Smooth muscle cell of the brain vasculature (primary cell): ENCODE results near the gene THSD4.

Experiments
- DNase-seq: peaks from one replicate; pipeline ENCODE4 v3.0.0-alpha.2; 2012; ENCODE audit warnings: low read depth, low spot score

The THSD4 gene

GRCh38 chr15:71575474-71576045, 460.3 kb downstream of the THSD4 start:
- no peak for DNase-seq

- no peak for DNase-seq
Observed at GRCh38 chr15:71577071-71577470, 461.8 kb downstream of the THSD4 start.

GRCh38 chr15:71581398-71581930, 466.2 kb downstream of the THSD4 start:
- no peak for DNase-seq

DNA sequence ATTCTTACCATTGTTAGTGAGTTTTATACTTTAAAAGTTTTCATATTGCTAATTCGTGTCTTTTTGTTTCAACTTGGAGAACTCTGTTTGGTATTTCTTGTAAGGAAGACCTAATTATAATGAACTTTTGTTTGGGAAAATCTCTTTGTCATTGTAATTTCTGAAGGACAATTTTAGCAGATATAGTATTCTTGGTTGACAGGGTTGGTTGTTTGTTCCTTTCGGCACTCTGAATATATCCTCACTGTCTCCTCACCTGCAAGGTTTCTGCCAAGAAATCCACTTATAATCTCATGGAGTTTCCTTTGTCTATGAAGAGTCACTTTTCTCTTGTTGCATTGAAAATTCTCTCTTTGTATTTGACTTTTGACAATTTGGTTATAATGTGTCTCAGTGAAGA, 469.9 kb downstream of the THSD4 start:
- DNase-seq = no peak

GRCh38 chr15:71586463-71586862, 471.2 kb downstream of the THSD4 start:
- no peak for DNase-seq

- peak; percentile 66 for DNase-seq
Observed at GRCh38 chr15:71588746-71589145, 473.5 kb downstream of the THSD4 start.

DNA sequence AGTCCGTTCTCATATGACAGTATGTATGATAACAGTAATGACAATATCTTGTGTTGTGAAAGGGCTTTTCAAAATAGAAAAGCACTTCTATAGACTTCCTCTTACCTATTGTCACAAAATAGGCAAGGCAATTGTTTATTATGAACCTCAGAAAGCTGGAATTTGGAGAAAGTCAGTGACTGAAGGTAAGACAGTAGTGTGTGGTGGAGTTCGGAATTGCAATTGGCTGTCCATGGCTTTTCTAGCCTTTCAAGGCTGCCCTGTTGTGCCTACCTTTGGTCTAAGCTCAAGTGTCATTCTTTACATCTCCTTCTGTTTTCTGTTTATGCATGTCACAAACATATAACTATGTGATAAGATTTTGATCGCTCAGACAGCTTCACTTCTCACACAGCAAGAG, 475.8 kb downstream of the THSD4 start:
- DNase-seq = no peak

DNA sequence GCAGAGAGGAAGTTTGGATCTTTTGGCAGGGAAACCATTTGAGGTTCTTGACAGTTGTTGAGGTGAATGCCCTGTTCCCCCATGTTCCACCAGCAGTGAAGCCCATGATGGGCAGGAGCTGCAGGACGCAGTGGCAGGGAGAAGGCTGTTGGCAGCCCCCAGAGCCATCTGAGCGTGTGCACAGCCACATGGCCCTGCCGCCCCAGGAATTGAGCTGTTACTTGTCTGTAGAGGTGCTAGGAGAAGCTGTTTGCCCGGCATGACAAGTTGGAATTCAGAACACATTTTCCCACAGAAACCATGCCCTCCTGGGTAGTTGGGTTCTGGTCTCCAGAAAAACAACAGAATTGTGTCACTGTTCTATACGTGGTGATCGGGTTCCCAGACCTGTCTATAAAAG, 476.9 kb downstream of the THSD4 start:
- DNase-seq = no peak

DNA sequence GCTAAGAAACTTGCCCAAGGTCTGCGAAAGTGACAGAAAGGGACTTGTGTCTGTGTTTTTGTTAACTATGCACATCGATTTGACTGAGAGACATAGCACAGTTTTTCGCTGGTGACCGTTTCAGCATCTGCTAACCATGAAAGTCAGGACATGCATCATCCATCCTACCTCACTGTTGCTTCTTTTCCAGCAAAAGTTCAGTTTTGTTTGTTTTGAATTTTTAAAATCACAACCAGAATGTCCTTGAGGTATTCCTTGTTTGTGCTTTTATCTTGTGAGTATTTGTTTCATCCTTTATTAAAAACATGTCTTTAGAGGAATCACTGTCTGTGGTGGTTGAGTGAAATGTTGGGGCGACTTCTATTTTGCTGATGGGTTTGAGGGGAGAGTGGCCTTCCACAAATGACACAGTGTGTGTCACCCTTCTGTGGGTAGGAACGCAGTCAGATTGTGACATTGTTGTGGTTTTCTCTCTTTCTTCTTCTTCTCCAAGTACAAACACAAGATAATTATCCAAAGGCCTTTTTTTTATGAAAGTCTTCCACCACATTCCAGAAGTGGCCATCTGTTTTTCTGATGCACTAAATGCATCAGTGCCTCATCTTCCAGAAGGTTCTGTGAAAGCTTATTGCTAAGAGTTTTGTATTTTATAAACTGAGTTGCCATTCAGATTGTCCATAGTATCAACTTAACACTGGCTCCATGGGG, 480.7 kb downstream of the THSD4 start:
- DNase-seq = no peak

- no peak for DNase-seq
Observed at GRCh38 chr15:71596672-71597071, 481.4 kb downstream of the THSD4 start.

- DNase-seq = no peak
Observed at GRCh38 chr15:71597126-71597525, 481.9 kb downstream of the THSD4 start.

DNA sequence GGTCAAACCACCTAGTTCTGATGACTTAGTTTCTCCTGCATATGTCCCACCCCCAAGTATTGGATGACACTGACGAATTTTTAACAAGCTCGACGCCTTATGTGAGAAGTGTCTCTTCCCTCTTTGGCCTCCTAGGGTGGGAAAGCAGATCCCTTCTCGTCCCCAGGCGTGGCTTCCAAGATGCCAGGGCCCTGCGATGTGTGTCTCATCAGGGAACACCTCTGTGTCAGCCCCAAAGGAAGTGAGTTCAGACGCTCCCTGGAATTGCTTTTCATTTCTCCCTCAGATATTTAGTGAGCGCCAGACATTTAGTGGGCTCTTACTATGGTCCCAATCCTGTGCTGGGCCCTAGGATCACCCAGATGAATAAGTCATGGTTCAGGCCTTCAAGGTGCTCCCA, 482.4 kb downstream of the THSD4 start:
- DNase-seq = no peak

- DNase-seq = no peak
Observed at GRCh38 chr15:71598741-71599140, 483.5 kb downstream of the THSD4 start.

DNA sequence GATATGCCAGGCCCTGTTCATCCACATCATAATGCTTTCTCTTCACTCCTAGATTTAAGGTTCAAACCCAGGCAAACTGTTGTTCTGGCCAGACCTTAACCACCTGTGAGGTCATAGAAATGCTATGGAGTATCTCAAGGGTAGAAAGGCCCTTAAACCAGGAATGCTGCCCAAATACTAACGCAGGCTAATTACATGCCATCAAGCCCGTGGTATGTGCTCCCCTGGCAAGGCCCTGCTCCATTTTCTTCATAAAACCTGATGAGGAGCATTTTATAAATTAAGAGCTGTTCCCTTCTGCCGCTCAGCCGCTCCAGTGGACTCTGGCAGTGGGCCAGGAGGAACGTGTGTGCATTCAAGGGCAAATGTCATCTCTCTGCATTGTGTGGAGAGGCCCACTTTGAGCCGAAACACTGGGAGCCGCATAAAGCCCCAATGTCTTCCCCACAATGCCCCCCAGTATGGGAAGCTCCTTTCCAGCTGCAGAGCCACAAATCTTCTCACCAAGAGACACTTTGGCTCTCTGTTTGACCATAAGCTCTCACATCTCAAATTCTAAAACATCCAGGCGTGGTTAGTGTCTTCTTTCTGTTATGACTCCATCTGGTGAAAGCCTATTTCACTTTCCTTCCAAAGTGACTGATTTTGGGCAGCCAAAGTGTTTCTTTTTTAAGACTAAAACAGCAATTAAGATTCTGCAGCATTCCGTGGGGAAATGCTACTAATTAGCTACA, 484.3 kb downstream of the THSD4 start:
- no peak for DNase-seq

DNA sequence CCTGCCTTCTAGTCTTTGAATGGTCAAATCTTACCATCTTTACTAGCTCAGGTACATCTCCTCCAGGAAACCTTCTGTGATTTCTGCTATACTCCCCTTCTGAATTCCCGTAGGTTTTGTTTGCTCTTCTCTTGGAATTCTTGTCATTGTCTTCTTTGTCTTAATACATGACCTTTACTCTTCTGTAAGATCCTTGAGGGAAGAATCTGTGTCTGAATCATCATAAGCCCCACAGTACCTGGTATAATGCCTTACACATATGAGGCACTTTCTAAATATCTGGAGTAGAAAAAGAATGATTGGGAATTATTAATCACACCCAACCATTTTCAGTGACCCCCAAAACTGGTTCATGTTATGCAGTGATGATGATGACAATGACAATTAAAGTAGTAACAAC, 485.0 kb downstream of the THSD4 start:
- DNase-seq = no peak

DNA sequence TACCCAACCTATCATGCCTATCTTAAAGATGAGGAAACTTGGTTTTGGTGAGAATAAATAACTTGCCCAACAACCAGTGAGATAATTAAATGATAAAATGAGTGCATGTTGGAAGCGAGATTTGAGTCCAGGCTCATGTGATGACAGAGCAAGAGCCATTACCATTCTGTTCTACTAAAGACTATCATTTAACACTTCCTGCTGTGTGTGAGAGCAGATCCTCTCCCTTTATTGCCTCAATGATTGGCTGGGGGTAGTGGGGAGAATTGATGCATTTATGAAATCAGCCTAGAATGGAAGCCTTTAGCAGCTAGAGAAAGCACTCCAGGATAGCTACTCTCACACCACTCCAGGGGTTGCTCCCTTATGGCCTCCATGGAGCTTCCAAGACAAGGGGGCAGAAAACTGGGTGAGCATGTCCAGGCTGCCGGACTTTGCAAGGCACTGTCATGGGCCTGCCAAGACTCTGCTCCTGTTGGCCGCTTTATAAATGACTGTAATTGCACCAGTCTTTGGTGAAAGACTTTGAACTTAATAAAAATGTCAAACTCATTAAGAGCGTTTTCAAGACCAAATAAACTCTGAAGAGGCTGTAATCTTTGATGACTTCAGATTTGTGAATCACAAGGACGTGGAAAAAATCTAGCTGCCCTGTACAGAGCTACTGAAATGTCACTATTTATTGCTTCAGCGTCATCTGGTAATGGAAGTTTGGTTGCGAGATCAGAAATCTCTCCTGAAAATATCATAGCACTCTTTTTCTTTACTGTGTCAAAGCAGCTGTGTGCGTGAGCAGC, 486.0 kb downstream of the THSD4 start:
- DNase-seq = no peak

- no peak for DNase-seq
Observed at GRCh38 chr15:71603379-71603778, 488.1 kb downstream of the THSD4 start.

DNA sequence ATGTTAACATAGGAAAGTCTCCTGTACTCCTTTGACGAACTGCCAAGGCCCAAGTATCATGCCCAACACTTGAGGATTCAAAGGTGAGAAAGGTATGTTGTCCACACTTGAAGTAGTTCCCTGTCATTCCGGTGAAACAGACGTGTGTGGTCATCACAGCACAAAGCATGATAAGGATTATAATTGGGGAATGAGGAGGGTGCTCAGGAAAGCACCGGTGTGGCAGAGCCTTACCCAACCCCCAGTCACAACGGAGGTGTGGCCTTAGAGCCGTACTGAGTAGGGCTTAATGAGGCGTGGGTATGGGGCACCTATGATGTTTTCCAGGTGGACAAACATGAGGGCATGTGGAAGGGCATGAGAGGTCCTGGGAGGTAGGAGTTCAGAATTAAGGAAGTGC, 492.1 kb downstream of the THSD4 start:
- DNase-seq = no peak

DNA sequence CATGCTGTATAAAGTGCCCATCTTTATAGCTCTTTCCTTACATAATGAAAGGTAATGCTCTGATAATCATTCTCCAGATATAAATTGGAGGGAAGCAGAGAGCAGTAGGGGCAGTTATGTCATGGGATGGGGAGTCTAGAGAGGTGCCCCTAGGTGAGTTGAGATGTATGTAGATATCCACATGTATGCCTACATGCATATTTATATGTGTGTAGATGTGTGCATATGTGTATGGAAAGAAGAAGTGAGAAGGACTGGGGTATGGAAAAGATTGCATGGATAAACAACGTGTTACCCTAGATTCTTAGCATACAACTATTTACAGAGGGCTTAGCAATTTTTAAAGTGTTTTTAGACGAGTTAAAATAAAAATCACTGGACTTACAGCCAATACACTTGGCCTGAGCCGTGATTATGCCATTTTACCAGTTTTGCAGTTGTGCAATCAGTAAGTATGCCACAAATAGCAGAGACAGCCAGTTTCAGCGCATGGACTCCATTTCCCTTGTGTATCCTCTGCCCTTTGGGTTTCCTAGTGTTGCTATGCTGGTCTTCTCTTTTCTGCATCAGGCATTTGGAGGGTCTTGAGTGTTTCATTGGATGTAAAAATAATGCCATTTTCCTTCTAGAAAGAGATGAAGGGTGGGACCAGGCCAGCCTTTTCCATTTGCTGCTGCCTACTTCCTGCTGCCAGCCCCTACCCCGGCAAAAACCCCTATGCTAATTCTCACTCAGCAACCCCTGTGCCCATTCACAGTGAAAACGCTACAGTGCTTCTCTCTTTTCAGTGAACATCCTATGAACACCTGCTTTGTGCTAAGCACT, 495.7 kb downstream of the THSD4 start:
- no peak for DNase-seq

- no peak for DNase-seq
Observed at GRCh38 chr15:71611553-71612396, 496.5 kb downstream of the THSD4 start.
